IgD-negative memory B cell (primary cell): ENCODE measurements around the gene MMS19. TPM values are rescaled to one million over a fixed set of nuclear protein-coding genes. Genes with fewer than 3 reads are reported as not detected.
A peak's percentile ranks its signal among the peaks of the same experiment; 100 is the strongest.

Source experiments
- H3K27ac Mint-ChIP-seq, 3 donors: one replicate each; pipeline ENCODE4 v1.8.0; 2020 to 2022; ENCODE audit warnings: mild to moderate bottlenecking in 3 of 3, mixed read lengths in 3 of 3, moderate library complexity in 1 of 3
- H3K27me3 Mint-ChIP-seq: one replicate; pipeline ENCODE4 v1.8.0; 2021; ENCODE audit warnings: mixed read lengths
- H3K36me3 Mint-ChIP-seq: one replicate; pipeline ENCODE4 v1.8.0; 2020; ENCODE audit warnings: mild to moderate bottlenecking, mixed read lengths
- H3K4me1 Mint-ChIP-seq, 3 donors: one replicate each; pipeline ENCODE4 v1.8.0; 2020 to 2022; ENCODE audit warnings: mixed read lengths in 3 of 3, mild to moderate bottlenecking in 1 of 3
- H3K4me3 Mint-ChIP-seq, 4 donors: one replicate each; pipeline ENCODE4 v1.8.0; 2020 to 2022; ENCODE audit warnings: mild to moderate bottlenecking in 4 of 4, mixed read lengths in 4 of 4, moderate library complexity in 3 of 4
- H3K9me3 Mint-ChIP-seq, 3 donors: one replicate each; pipeline ENCODE4 v1.8.0; 2020 to 2021; ENCODE audit warnings: mixed read lengths in 3 of 3, mild to moderate bottlenecking in 1 of 3
- polyA plus RNA-seq: library from polyadenylated mRNA; unstranded; fragments of 300-500 nt; fragmentation: Illumina TruSeq; gene quantifications from one replicate; pipeline ENCODE4 v1.2.3, GENCODE V29; 2021

Gene MMS19
- polyA plus RNA-seq, 1 donor from 2014 or later: 29.1 TPM

DNA sequence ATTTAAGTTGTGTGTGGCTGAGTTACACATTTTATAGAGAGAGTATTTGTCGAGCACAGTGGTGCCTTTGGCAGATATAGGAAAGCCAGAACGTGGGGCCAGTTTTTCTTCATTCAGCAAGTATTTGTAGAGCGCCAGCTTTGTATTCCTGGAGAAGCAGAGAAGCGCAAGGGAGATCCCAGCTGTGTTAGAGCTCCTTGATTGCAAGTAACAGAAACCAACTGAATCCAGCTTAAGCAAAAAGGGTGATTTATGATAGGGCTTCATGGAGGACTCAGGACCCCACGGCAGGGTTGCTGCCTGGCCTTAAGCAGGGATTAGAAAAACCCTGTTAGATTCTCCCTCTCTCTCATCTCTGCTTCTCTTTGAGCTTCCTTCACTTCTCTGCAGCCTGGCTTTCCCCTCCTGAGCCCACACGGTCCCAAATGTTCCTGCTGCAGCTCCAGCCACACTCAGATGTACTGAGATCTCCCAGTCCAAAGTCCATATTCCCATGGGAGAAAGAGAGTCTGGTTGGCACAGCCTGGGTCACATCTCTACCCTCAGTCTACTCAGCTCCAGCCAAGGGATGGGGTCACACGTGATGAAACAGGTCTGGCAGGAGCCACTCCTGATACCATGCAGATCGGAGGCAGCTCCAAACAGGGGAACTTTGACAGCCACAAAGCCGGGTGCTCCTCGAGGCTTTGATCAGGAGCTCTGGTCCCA lies 17.2 kb upstream of the MMS19 start:
- Mint-ChIP-seq H3K4me1 (no peaks in the 10 kb centered on the region), H3K27me3 (peaks cover 8% of the 10 kb centered on the region), H3K4me3 (no peak overlapping the region), H3K36me3 (no peaks in the 10 kb centered on the region), H3K27ac (no peak overlapping the region), H3K9me3 (no peaks in the 10 kb centered on the region)

- H3K9me3 Mint-ChIP-seq: no peaks in the 10 kb centered on the region
- no peak overlapping the region for H3K4me3 Mint-ChIP-seq
- H3K36me3 Mint-ChIP-seq: no peaks in the 10 kb centered on the region
- H3K27me3 Mint-ChIP-seq: peaks cover 8% of the 10 kb centered on the region
- H3K4me1 Mint-ChIP-seq: no peaks in the 10 kb centered on the region
- no peak overlapping the region for H3K27ac Mint-ChIP-seq
Observed at GRCh38 chr10:97514344-97514743, 16.1 kb upstream of the MMS19 start.

DNA sequence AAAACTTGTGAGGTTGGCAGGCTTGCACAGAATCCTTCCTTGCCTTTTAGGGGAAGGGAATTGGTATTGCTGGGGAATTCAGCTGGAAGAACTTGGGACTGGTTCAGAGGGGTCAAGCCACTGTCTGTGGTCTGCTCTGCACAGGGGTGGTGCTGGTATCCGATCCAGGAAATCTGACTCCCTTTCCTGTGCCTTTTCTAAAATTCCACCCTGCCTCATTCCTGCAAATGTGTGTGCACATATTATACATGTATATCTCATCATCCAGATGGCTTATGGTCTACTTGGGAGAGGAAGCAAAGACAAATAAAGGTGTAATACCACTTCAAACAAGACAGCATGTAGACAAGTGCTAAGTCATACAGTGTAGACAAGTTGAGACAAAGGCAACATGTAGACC lies 14.8 kb upstream of the MMS19 start:
- H3K36me3 Mint-ChIP-seq: no peaks in the 10 kb centered on the region
- peaks cover 9% of the 10 kb centered on the region for H3K27me3 Mint-ChIP-seq
- H3K4me1 Mint-ChIP-seq: no peaks in the 10 kb centered on the region
- H3K9me3 Mint-ChIP-seq: no peaks in the 10 kb centered on the region
- H3K27ac Mint-ChIP-seq: no peak overlapping the region
- no peak overlapping the region for H3K4me3 Mint-ChIP-seq

- Mint-ChIP-seq H3K4me3 (no peak overlapping the region), H3K27ac (no peak overlapping the region), H3K9me3 (no peaks in the 10 kb centered on the region), H3K27me3 (peaks cover 8% of the 10 kb centered on the region), H3K4me1 (no peaks in the 10 kb centered on the region), H3K36me3 (no peaks in the 10 kb centered on the region)
Observed at GRCh38 chr10:97511711-97512440, 13.7 kb upstream of the MMS19 start.

- no peak overlapping the region for H3K4me3 Mint-ChIP-seq
- no peaks in the 10 kb centered on the region for H3K36me3 Mint-ChIP-seq
- H3K27me3 Mint-ChIP-seq: peaks cover 8% of the 10 kb centered on the region
- no peak overlapping the region for H3K27ac Mint-ChIP-seq
- no peaks in the 10 kb centered on the region for H3K9me3 Mint-ChIP-seq
- H3K4me1 Mint-ChIP-seq: no peaks in the 10 kb centered on the region
Observed at GRCh38 chr10:97510686-97511085, 12.5 kb upstream of the MMS19 start.

DNA sequence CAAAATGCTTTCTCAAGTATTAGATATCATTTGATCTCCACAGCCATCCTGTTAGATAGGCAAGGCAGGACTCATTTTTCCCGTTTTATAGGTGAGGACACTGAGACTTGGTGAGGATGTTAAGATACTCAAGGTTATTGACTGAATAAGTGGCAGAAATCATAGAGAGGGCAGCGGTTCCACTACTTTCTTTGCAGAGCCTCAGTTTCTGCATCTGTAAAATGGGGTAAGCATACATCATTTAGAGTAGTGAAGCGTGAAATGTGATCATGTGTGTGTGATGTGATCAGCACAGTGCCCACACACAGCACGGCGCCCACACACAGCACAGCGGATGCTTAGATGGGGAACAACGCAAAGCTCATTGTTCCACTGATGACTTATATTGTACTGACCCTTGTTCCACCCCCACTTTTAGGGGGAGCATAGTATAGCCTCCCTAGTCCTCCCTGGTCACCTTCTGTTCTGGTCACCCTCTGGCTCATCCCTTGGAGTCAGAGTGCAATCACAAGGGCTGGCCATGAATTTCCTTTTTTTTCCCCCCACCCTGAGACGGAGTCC lies 11.0 kb upstream of the MMS19 start:
- no peak overlapping the region for H3K27ac Mint-ChIP-seq
- H3K9me3 Mint-ChIP-seq: no peaks in the 10 kb centered on the region
- no peaks in the 10 kb centered on the region for H3K4me1 Mint-ChIP-seq
- peaks cover 5% of the 10 kb centered on the region for H3K27me3 Mint-ChIP-seq
- H3K36me3 Mint-ChIP-seq: no peaks in the 10 kb centered on the region
- no peak overlapping the region for H3K4me3 Mint-ChIP-seq

DNA sequence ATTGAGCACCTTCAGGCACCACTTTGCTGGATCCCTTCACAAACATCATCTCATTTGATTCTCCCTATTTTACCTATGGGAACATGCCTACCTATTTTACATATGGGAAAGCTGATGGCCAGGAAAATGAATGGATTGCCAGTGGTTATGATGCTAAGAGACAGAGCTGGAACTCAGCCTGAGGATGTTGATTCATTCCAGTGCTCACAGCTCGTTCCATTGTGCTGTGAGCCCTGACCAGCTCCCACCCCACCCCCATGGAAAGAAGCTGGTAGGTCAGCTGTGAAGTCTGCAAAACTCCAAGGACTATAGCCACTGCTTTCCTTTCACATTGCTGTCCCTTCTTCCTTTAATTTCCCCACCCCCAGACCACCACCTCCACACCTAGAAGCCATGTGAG lies 10.1 kb upstream of the MMS19 start:
- Mint-ChIP-seq H3K9me3 (no peaks in the 10 kb centered on the region), H3K27me3 (peaks cover 5% of the 10 kb centered on the region), H3K4me3 (no peak overlapping the region)

GRCh38 chr10:97506199-97506991 lies 8.2 kb upstream of the MMS19 start:
- no peaks in the 10 kb centered on the region for H3K4me1 Mint-ChIP-seq
- H3K9me3 Mint-ChIP-seq: peaks cover 0 to 2% (median 0%) of the 10 kb centered on the region in 3 donors
- no peak overlapping the region for H3K27ac Mint-ChIP-seq
- H3K27me3 Mint-ChIP-seq: peaks cover 12% of the 10 kb centered on the region
- no peak overlapping the region for H3K4me3 Mint-ChIP-seq
- no peaks in the 10 kb centered on the region for H3K36me3 Mint-ChIP-seq

More for the DNA sequence above, 10.1 kb upstream of the MMS19 start:
- Mint-ChIP-seq H3K4me1 (no peaks in the 10 kb centered on the region), H3K27ac (no peak overlapping the region), H3K36me3 (no peaks in the 10 kb centered on the region)

DNA sequence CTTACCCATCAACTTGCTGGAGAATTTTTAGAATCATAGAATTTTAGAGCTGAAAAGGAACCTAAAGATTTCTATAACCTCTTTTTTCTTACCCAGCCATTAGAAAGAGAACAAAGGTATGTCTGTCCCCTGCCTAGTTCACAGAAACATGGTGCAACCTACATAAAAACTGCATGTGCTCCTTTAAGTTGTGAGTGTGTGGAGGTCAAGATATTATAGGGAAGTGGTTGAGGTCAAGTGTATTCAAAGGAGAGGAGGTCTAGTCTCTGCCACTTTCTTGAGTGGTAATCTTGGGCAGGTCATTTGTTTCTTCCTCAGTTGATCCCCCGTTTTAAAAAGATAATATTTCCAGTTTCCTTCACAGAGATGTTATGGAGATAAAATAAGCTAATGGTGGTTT lies 6.9 kb upstream of the MMS19 start:
- no peaks in the 10 kb centered on the region for H3K4me1 Mint-ChIP-seq
- no peak overlapping the region for H3K27ac Mint-ChIP-seq
- peaks cover 0 to 2% (median 0%) of the 10 kb centered on the region in 3 donors for H3K9me3 Mint-ChIP-seq
- H3K36me3 Mint-ChIP-seq: no peaks in the 10 kb centered on the region
- H3K4me3 Mint-ChIP-seq: no peak overlapping the region
- peaks cover 25% of the 10 kb centered on the region for H3K27me3 Mint-ChIP-seq

DNA sequence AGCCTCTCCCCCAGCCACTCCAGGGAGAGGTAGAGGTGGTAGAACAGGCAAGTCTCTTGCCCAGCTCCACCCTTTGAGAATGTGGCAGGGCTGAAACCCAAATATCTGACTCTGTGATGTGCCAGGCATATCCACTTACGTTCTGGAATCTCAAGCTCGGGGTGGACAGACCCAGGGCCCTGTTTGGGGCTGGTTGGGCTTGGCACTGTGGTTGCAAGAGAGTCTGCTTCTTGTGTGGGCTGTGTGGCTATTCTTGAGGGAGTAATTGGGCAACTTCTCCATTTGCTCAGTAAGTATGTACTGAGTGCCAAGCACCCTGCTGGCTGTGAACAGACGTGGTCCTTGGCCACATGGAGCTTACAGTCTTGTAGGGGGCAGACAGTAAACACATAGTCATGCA lies 5.2 kb upstream of the MMS19 start:
- H3K27me3 Mint-ChIP-seq: peaks cover 29% of the 10 kb centered on the region
- no peaks in the 10 kb centered on the region for H3K4me1 Mint-ChIP-seq
- no peak overlapping the region for H3K4me3 Mint-ChIP-seq
- no peaks in the 10 kb centered on the region for H3K36me3 Mint-ChIP-seq
- H3K27ac Mint-ChIP-seq: no peak overlapping the region
- peaks cover 0 to 2% (median 0%) of the 10 kb centered on the region in 3 donors for H3K9me3 Mint-ChIP-seq

GRCh38 chr10:97502916-97503315 lies 4.7 kb upstream of the MMS19 start:
- H3K36me3 Mint-ChIP-seq: no peaks in the 10 kb centered on the region
- H3K9me3 Mint-ChIP-seq: peaks cover 0 to 2% (median 0%) of the 10 kb centered on the region in 3 donors
- peaks cover 0 to 3% (median 0%) of the 10 kb centered on the region in 3 donors for H3K4me1 Mint-ChIP-seq
- H3K27ac Mint-ChIP-seq: no peak overlapping the region
- peak overlapping the region in 1 of 4 donors; percentile 12 for H3K4me3 Mint-ChIP-seq
- H3K27me3 Mint-ChIP-seq: peaks cover 29% of the 10 kb centered on the region

DNA sequence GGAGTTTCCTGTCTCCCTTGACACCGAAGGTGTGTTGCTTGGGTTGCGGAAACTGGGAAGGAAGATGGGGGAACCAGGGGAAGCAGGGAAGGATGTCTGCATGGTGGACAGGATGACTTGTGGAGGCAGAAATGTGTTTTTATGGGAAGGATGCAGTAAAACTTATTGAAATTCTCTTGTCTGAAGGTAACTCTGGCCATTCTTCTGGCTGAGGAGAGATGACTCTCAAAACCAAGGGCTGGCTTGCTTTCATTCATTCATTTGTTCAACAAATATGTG lies 2.0 kb upstream of the MMS19 start:
- Mint-ChIP-seq H3K36me3 (no peaks in the 10 kb centered on the region), H3K9me3 (peaks cover 0 to 2% (median 0%) of the 10 kb centered on the region in 3 donors), H3K27ac (peak overlapping the region in 1 of 3 donors; percentile 73), H3K4me3 (peak overlapping the region; percentile 33 to 88 (median 62)), H3K27me3 (peaks cover 26% of the 10 kb centered on the region), H3K4me1 (peaks cover 4 to 16% (median 13%) of the 10 kb centered on the region in 3 donors)

DNA sequence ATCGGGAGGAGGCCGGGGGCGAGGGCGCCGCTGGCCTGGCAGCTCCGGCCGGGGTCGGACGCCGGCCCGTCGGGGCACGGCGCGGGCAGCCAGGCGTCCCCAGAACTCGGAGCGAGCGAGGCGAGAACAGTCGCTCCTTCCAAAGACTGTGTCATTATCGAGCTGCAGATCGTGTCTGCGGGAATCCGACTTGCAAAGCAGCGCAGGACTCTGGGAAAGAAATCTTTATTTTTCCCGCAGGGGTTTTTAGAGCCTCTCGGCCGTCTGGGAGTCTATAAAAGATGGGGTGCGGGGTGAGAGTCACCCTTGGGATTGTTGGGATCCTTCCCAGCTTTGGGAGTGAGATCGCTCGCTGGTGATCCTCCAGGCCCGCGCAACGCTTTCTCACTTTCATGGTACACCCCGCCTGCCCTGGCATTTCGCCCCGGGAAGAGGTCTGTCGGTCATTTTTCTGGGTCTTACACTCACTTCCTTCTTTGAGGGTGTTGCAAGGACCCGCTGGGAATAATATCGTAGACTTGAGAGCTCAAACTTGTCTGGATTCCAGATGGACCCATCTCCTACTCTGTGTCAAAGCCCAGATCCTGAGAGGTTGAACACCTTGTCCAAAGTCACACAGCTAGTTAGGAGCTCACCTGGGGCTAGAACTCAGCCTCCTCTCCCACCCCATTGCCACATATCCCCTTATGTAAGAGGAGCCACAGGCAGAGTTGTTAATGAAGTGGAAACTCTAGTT lies 1.5 kb upstream of the MMS19 start:
- Mint-ChIP-seq H3K4me1 (peaks cover 4 to 19% (median 16%) of the 10 kb centered on the region in 3 donors), H3K27ac (peak overlapping the region in 1 of 3 donors; percentile 73), H3K27me3 (peaks cover 26% of the 10 kb centered on the region), H3K9me3 (peaks cover 0 to 2% (median 0%) of the 10 kb centered on the region in 3 donors), H3K4me3 (peak overlapping the region; percentile 70 to 88 (median 84)), H3K36me3 (no peaks in the 10 kb centered on the region)

DNA sequence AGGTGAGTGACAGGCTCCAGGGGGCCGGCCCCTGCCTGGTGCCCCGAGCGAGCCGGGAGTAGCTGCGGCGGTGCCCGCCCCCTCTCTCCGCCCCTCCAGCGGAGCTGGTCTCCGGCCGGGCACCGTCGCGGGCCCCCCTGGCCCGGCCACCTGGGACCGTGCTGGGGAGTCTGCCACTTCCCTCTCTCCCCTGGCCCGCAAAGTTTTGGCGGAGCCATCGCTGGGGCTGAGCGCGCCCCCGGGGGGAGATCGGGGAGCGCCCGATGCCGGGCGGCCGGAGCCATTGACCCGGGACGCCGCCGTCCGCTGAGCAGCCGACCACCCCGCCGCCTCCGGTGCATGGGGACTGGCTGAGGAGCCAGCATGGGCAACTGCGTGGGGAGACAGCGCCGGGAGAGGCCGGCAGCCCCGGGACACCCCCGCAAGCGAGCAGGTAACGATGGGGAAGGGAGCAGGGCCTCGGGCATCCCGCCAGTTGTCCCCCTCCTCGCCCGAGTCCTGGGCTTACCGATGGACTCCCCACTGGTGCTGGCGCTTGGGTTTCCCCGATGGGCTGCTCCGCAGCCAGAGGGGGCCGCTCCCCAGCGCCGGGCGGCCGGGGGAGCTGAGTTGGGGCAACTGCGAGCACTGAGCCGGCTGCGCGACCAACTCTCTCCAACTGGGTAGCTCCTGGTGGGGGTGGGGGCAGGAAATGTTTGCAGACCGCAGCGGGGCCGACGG lies 779 bp upstream of the MMS19 start, which contains the start of gene UBTD1:
UBTD1 (plus strand) TSS at position 84 of the 720 bp plus-strand sequence; CDS start at position 364, 280 bp downstream.
- Mint-ChIP-seq H3K27me3 (peaks cover 26% of the 10 kb centered on the region), H3K36me3 (no peaks in the 10 kb centered on the region), H3K27ac (peak within 1 kb of the TSS; percentile 88 to 98 (median 94)), H3K4me1 (peaks cover 4 to 26% (median 20%) of the 10 kb centered on the region in 3 donors), H3K9me3 (peaks cover 0 to 2% (median 0%) of the 10 kb centered on the region in 3 donors), H3K4me3 (peak within 1 kb of the TSS; percentile 95 to 99 (median 98))
